ENCODE measurements around the gene HINT1.

HINT1 gene

GRCh38 chr5:131165119-131165727, at the start of gene HINT1:
Gene HINT1, minus strand, starts transcription at chr5:131165256. Its CDS starts 51 bp downstream, at chr5:131165205.
- TF ChIP-seq CTCF (IDR thresholded peaks at IDR 0.05; ENCODE audit: low read depth, low read length, missing control alignments): peak; percentile 16
- peak; percentile 62 for DNase-seq (ENCODE audit: low read depth)
- H3K4me3 ChIP-seq (ENCODE audit: low read depth, low read length): peak within 1 kb of the TSS; percentile 92
- in situ Hi-C loops (cut with HindIII; ENCODE audit: low sequenced_read_pairs): no loop called here

GRCh38 chr5:131214609-131215227, 49.7 kb upstream of the HINT1 start:
- in situ Hi-C loops (cut with HindIII; ENCODE audit: low sequenced_read_pairs): no loop called here
- no peak for DNase-seq (ENCODE audit: low read depth)
- H3K4me3 ChIP-seq (ENCODE audit: low read depth, low read length): no peak overlapping the region
- TF ChIP-seq CTCF (IDR thresholded peaks at IDR 0.05; ENCODE audit: low read depth, low read length, missing control alignments): no peak

DNA sequence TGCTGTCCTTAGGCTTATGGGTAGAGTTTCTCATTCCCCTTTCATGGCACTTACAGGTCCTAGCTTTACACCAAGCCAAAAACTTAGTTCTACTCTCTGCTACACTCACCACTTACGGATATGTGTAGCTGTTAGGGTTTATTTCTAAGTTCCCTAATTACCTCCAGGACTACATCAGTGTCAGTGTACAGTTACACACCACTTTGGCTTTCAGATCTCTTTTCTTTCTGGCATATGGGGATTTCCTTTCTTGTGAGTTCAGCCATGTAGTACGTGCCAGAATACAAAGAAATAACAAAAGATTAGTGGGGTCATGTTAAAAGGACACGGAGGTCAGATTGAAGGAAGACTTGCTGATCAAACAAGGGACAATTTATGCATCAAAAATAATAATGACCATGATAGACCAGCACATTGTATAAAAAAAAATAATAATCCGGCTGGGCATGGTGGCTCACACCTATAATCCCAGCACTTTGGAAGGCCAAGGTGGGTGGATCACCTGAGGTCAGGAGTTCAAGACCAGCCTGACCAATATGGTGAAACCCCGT, 47.5 kb upstream of the HINT1 start:
- H3K4me3 ChIP-seq (ENCODE audit: low read depth, low read length): no peak overlapping the region
- in situ Hi-C loops (cut with HindIII; ENCODE audit: low sequenced_read_pairs): no loop called here
- TF ChIP-seq CTCF (IDR thresholded peaks at IDR 0.05; ENCODE audit: low read depth, low read length, missing control alignments): no peak
- no peak for DNase-seq (ENCODE audit: low read depth)

DNA sequence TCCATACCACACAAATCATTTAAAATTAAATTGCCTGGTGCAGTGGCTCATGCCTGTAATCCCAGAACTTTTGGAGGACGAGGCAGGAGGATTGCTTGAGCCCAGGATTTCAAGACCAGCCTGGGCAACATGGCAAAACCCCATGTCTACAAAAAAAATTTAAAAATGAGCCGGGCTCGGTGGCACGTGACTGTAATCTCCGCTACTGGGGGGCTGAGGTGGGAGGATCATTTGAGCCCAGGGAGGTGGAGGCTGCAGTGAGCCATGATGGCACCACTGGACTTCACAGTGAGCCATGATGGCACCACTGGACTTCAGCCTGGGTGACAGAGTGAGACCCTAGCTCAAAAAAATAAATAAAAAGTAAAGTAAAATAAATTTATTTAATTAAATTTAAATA, 46.6 kb upstream of the HINT1 start:
- DNase-seq (ENCODE audit: low read depth): no peak
- no peak overlapping the region for H3K4me3 ChIP-seq (ENCODE audit: low read depth, low read length)
- TF ChIP-seq CTCF (IDR thresholded peaks at IDR 0.05; ENCODE audit: low read depth, low read length, missing control alignments): no peak
- in situ Hi-C loops (cut with HindIII; ENCODE audit: low sequenced_read_pairs): no loop called here

DNA sequence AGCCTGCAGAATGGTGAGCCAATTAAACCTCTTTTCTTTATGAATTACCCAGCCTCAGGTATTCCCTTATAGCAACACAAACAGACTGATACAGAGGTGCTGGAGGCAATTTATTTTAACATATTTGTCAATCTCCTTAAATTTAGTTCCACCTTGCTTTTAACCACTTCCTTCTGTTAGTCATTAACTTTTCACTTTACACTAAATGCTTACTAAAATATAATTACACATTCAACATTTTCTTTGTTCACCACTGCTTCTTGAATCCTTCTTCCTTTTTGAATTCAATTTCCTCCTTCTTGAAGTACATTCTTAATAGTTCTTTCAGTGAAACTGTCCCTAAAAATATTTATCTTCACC, 45.1 kb upstream of the HINT1 start:
- H3K4me3 ChIP-seq (ENCODE audit: low read depth, low read length): no peak overlapping the region
- no peak for TF ChIP-seq CTCF (IDR thresholded peaks at IDR 0.05; ENCODE audit: low read depth, low read length, missing control alignments)
- in situ Hi-C loops (cut with HindIII; ENCODE audit: low sequenced_read_pairs): no loop called here

DNA sequence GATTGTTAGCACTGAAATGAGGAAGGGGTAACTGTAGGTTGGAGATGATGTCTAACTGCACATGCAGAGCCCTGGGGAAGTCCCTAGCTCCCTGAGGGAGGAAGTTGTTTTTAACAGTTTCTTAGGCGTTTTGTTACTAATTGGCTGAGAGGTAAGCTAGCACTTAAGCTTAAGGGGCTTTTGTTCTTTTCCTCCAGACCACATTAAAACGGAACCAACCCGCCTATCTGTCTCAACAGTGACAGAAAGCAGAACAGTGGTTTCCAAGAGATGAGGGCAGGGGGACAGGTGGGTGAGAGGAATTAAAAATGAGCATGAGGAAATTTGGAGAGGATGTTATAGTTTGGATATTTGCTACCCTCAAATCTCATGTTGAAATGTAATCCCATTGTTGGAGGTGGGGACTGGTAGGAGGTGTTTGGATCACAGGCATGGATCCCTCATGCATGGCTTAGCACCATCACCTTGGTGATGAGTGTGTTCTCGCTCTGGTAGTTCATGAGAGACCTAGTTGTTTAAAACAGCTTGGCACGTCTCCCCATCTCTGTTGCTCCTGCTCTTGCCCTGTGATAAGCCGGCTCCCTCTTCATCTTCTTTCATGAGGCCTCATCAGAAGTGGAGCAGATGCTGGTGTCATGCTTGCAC, 44.6 kb upstream of the HINT1 start:
- TF ChIP-seq CTCF (IDR thresholded peaks at IDR 0.05; ENCODE audit: low read depth, low read length, missing control alignments): no peak
- H3K4me3 ChIP-seq (ENCODE audit: low read depth, low read length): no peak overlapping the region
- in situ Hi-C loops (cut with HindIII; ENCODE audit: low sequenced_read_pairs): loop anchor here (5.0 kb wide), 1 partner anchor 43 kb away; no protein-coding TSS in a partner anchor
- DNase-seq (ENCODE audit: low read depth): no peak

More for the DNA sequence above, 45.1 kb upstream of the HINT1 start:
- DNase-seq (ENCODE audit: low read depth): no peak
